Left lung (tissue), 10 donors: ENCODE measurements around the gene FBXO38. TPM values are rescaled to one million over a fixed set of nuclear protein-coding genes. Genes with fewer than 3 reads are reported as not detected.

Source experiments
- ATAC-seq: fragments of 200-7000 bp; cut with Tn5 transposase; one replicate; pipeline ENCODE4 v1.9.1; 2020; ENCODE audit warnings: moderate library complexity
- DNase-seq, 4 donors: peaks; one replicate each; pipeline ENCODE4 v3.0.0-alpha.2; 2013 to 2020
- H3K27ac ChIP-seq, 2 donors: fragments of 200-600 bp; sonication (generic) in 1 of 2; one replicate each; pipeline versions ENCODE4 v1.5.0 to v1.8.0; 2020 to 2021
- H3K27me3 ChIP-seq, 2 donors: fragments of 200-600 bp; sonication (generic) in 1 of 2; one replicate each; pipeline versions ENCODE4 v1.5.0 to v1.8.0; 2020 to 2021
- H3K36me3 ChIP-seq, 2 donors: fragments of 200-600 bp; sonication (generic) in 1 of 2; one replicate each; pipeline versions ENCODE4 v1.5.0 to v1.8.0; 2020 to 2021
- H3K4me1 ChIP-seq, 2 donors: fragments of 200-600 bp; one replicate each; pipeline ENCODE4 v1.8.0; 2021
- H3K4me3 ChIP-seq, 2 donors: fragments of 200-600 bp; sonication (generic) in 1 of 2; one replicate each; pipeline versions ENCODE4 v1.5.0 to v1.8.0; 2020 to 2021; ENCODE audit warnings: mild to moderate bottlenecking in 1 of 2
- H3K9me3 ChIP-seq, 2 donors: fragments of 200-600 bp; sonication (generic) in 1 of 2; one replicate each; pipeline versions ENCODE4 v1.5.0 to v1.8.0; 2020 to 2021
- intact Hi-C, 2 donors: fragments of 100-400 bp; cut with DNase I; formaldehyde crosslinking; loops; one replicate each; pipeline versions ENCODE4 v1.11.2 to v1.14.2; 2022
- polyA plus RNA-seq, 6 donors: library from polyadenylated mRNA; unstranded; fragments of 120-200 nt; gene quantifications; one replicate each; pipeline ENCODE4 v1.2.1, GENCODE V29; 2013; ENCODE audit not compliant: insufficient read length in 6 of 6
- total RNA-seq, 2 donors: library from RNA; stranded (reverse); fragmentation: NEBNext Ultra II Directional; extraction: Animal tissue kit (Norgen Biotek cat#: 25700); gene quantifications; one replicate each; pipeline ENCODE4 v1.2.1, GENCODE V29; 2021
- TF ChIP-seq, protein P1 (sequence below), 2 donors: fragments of 200-600 bp; sonication (generic) in 1 of 2; IDR thresholded peaks; one replicate each; pipeline versions ENCODE4 v1.5.0 to v1.8.0; 2021; ENCODE audit warnings: antibody characterized with exemption in 2 of 2
- donor health status: DM: no; HTN: yes; CAD: no.
- donor health status: DM: no; HTN: no; CAD: no.

Gene FBXO38
- total and polyA plus RNA-seq, 8 donors: 45.0 to 72.9 (median 52.8) TPM

DNA sequence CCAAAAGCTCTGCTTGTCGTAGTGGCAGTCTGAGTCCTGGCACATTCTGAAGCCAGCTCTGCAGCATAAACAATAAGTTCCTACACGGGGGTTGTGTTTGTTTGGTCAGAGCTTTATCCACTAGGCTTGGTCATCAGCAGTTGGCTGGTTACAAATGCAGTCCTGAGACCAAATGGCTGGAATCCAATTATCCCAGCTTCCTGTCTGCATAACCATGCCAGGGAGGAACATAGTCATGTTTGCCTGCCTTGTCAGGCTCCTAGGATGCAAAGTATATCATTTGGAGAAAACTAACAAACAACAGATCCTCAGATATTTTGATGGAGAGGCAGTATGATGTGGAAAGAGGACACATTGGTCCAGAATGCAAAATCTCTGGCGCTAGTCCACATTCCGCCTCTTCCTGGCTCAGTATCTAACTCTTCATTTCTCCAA, 85.8 kb downstream of the FBXO38 start:
- Histone ChIP-seq H3K27me3 (no peaks in the 10 kb centered on the region), H3K4me1 (peaks cover 0 to 28% of the 10 kb centered on the region in 2 donors), H3K27ac (peak overlapping the region in 1 of 2 donors; percentile 40), H3K9me3 (no peaks in the 10 kb centered on the region), H3K36me3 (no peaks in the 10 kb centered on the region), H3K4me3 (no peak overlapping the region)
- TF ChIP-seq, protein P1, sequence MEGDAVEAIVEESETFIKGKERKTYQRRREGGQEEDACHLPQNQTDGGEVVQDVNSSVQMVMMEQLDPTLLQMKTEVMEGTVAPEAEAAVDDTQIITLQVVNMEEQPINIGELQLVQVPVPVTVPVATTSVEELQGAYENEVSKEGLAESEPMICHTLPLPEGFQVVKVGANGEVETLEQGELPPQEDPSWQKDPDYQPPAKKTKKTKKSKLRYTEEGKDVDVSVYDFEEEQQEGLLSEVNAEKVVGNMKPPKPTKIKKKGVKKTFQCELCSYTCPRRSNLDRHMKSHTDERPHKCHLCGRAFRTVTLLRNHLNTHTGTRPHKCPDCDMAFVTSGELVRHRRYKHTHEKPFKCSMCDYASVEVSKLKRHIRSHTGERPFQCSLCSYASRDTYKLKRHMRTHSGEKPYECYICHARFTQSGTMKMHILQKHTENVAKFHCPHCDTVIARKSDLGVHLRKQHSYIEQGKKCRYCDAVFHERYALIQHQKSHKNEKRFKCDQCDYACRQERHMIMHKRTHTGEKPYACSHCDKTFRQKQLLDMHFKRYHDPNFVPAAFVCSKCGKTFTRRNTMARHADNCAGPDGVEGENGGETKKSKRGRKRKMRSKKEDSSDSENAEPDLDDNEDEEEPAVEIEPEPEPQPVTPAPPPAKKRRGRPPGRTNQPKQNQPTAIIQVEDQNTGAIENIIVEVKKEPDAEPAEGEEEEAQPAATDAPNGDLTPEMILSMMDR (IDR thresholded peaks at IDR 0.05): no peak
- DNase-seq: peak in 2 of 4 donors; percentile 59 to 83
- peak; percentile 24 for ATAC-seq
- intact Hi-C loops: no loop called here

DNA sequence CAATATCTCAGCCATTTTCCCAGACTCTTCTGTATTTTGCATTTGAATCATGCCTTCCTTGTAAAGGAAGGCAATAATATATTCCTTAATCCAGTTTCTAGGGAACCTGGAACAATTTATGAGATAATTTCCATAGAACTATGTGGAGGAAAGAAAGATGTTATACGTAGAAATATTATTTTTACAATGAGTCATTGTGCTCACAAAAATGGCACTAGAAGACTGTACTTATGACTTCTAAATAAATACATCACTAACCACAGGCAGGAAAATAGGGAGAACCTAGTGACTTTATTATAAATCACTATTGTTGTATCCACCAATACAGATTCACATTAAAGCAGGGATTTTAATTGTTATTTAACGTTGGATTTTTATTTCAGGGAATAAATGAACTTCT, 87.6 kb downstream of the FBXO38 start:
- TF ChIP-seq, protein P1 (IDR thresholded peaks at IDR 0.05): no peak
- Histone ChIP-seq H3K9me3 (no peaks in the 10 kb centered on the region), H3K27ac (no peak overlapping the region), H3K4me3 (no peak overlapping the region), H3K4me1 (peaks cover 0 to 11% of the 10 kb centered on the region in 2 donors), H3K27me3 (no peaks in the 10 kb centered on the region), H3K36me3 (no peaks in the 10 kb centered on the region)
- DNase-seq: no peak
- intact Hi-C loops: no loop called here
- ATAC-seq: no peak

DNA sequence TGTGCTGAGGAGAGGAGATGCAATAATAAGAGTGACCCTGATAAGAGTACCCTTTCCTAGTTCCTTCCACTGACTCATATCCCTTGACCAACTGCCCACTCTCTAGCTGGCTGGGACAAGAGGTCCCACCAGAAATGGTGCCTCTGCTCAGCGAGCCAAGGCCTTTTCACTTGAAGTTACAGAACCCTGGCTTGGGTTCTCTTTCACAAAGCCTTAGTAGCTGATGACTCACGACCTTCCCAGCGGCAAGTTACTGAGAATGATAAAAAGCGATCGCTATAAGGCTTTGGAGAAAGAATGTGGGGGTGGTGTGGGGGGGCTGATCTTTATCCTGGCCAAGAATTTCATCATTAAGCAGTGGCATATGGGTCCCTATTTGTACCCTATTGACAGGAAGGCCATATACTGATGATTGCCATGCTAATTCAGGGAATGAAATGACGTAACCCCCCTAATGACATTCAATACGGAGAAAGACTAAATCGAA, 90.3 kb downstream of the FBXO38 start:
- ATAC-seq (peak; percentile 19), DNase-seq (no peak)
- H3K27ac ChIP-seq: no peak overlapping the region
- peaks cover 0 to 4% of the 10 kb centered on the region in 2 donors for H3K4me1 ChIP-seq
- H3K36me3 ChIP-seq: no peaks in the 10 kb centered on the region
- TF ChIP-seq, protein P1 (IDR thresholded peaks at IDR 0.05): no peak
- intact Hi-C loops: no loop called here
- no peak overlapping the region for H3K4me3 ChIP-seq
- H3K27me3 ChIP-seq: no peaks in the 10 kb centered on the region
- no peaks in the 10 kb centered on the region for H3K9me3 ChIP-seq

DNA sequence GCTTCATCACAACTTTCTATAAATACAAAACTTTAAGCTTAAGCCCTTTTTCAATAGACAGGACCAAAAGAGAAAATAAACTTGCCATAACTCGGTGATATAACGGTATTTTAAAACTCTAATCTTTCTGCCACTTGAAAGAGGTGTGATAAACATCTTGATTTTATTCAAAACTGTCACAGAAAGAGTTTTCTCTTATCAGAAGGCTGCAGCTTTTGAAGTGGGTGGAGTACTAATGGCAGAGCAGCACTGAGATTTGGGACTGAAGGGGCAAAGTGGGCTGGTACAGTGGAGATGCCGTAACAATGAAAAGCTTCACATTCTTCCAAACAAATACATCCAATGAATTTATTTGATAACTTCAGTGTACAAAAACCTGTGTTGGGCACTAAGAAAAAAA, 92.5 kb downstream of the FBXO38 start:
- Histone ChIP-seq H3K4me3 (no peak overlapping the region), H3K9me3 (no peaks in the 10 kb centered on the region), H3K27me3 (no peaks in the 10 kb centered on the region), H3K36me3 (no peaks in the 10 kb centered on the region), H3K4me1 (no peaks in the 10 kb centered on the region), H3K27ac (no peak overlapping the region)
- TF ChIP-seq, protein P1 (IDR thresholded peaks at IDR 0.05): no peak
- intact Hi-C loops: no loop called here
- DNase-seq (no peak), ATAC-seq (no peak)

DNA sequence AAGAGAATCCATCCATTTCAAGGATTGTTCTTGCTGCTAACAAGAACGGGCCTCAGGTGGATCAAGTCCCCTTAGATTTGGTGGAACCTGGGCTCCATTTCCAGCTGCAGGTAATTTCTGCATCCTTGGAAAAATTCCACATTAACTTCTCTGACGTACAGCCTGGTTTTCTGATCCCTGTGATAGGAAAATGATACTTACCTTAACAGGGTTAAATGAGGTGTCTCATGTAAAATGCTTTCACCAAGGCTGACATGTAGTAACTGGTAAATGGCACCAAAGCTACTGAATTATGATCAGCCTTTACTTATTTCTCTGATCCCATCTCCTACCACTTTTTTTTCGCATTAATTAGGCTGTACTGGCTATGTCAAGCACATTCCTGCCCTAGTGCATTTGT, 93.7 kb downstream of the FBXO38 start:
- no peak for DNase-seq
- TF ChIP-seq, protein P1 (IDR thresholded peaks at IDR 0.05): no peak
- Histone ChIP-seq H3K27ac (no peak overlapping the region), H3K4me1 (no peaks in the 10 kb centered on the region), H3K36me3 (no peaks in the 10 kb centered on the region), H3K4me3 (no peak overlapping the region), H3K9me3 (no peaks in the 10 kb centered on the region), H3K27me3 (no peaks in the 10 kb centered on the region)
- intact Hi-C loops: no loop called here
- no peak for ATAC-seq
